Activated naive CD4-positive, alpha-beta T cell treated with anti-CD3 and anti-CD28 coated beads for 36 hours (primary cell): ENCODE data around the gene ARHGAP6. TPM values are rescaled to one million over a fixed set of nuclear protein-coding genes. Genes with fewer than 3 reads are reported as not detected.

Source experiments
- CTCF ChIA-PET: fragments of 350-600 bp; sonication (Branson Sonifier 250); formaldehyde crosslinking; loops from one replicate; lab custom pipeline; 2021; ENCODE audit warnings: antibody characterized with exemption; lab: Charles Lee
- DNase-seq: peaks from one replicate; pipeline ENCODE4 v3.0.0-alpha.2; 2020
- H3K27ac Mint-ChIP-seq: one replicate; pipeline ENCODE4 v1.8.0; 2021; ENCODE audit warnings: mild to moderate bottlenecking, mixed read lengths
- H3K27me3 Mint-ChIP-seq: one replicate; pipeline ENCODE4 v1.8.0; 2021; ENCODE audit warnings: low read depth, mixed read lengths
- H3K36me3 Mint-ChIP-seq: one replicate; pipeline ENCODE4 v1.8.0; 2021; ENCODE audit warnings: low read depth, mixed read lengths
- H3K4me1 Mint-ChIP-seq: one replicate; pipeline ENCODE4 v1.8.0; 2021; ENCODE audit warnings: low read depth, mixed read lengths
- H3K4me3 Mint-ChIP-seq: one replicate; pipeline ENCODE4 v1.8.0; 2021; ENCODE audit warnings: mild to moderate bottlenecking, moderate library complexity, mixed read lengths
- H3K9me3 Mint-ChIP-seq: one replicate; pipeline ENCODE4 v1.8.0; 2021; ENCODE audit warnings: mixed read lengths
- intact Hi-C: fragments of 100-400 bp; cut with micrococcal nuclease; formaldehyde crosslinking; loops from one replicate; pipeline ENCODE4 v1.15.1; 2023
- total RNA-seq, 2 experiments: library from RNA; stranded (reverse); gene quantifications; one replicate each; pipeline ENCODE4 v1.2.3, GENCODE V29; 2021

ARHGAP6 gene
- total RNA-seq, 2 experiments from 2014 or later: not detected

DNA sequence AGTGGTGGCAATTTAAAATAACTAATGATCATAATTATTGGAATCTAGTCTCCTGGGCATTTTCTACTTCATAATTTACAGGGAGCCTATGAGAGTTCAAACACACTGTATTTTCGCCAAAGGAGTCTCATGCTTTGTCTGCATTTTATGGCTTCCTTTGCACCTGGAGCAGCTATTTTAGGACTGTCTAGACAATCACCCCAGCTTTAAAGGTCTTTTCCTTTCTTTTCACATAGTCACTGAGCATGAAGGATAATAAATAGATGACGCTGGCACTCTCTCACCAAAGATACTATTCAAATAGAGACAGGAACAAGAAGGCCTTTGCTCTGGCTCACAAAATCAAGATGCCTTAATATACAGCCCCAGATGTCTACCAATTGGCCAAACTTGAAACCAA, 329.5 kb downstream of the ARHGAP6 start:
- H3K36me3 Mint-ChIP-seq: no peaks in the 10 kb centered on the region
- no peaks in the 10 kb centered on the region for H3K9me3 Mint-ChIP-seq
- no peaks in the 10 kb centered on the region for H3K4me1 Mint-ChIP-seq
- no peak overlapping the region for H3K4me3 Mint-ChIP-seq
- peaks cover 2% of the 10 kb centered on the region for H3K27me3 Mint-ChIP-seq
- DNase-seq: no peak
- intact Hi-C loops: no loop called here
- no peak overlapping the region for H3K27ac Mint-ChIP-seq
- CTCF ChIA-PET: no interaction called here

DNA sequence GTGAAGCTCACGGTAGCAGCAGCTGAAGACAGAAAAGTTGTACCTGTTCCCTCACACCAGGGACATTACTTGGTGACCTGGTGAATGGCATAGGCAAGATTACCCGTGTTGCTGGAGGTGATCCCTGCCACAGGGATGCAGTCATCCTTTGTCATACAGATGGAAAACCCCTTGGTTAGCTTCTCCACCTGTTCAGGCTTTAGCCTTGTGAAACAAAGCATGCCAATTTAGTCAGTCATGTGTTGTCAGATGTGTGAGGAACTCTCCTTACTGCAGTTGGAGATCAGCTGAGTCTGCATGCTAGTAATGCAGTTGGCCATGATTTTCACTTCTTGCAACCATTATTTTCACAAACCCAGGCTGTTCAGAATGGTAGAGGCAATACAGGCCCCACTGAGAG, 331.6 kb downstream of the ARHGAP6 start:
- H3K27ac Mint-ChIP-seq: no peak overlapping the region
- CTCF ChIA-PET: no interaction called here
- H3K9me3 Mint-ChIP-seq: no peaks in the 10 kb centered on the region
- H3K27me3 Mint-ChIP-seq: no peaks in the 10 kb centered on the region
- no peak for DNase-seq
- H3K36me3 Mint-ChIP-seq: no peaks in the 10 kb centered on the region
- intact Hi-C loops: no loop called here
- H3K4me3 Mint-ChIP-seq: no peak overlapping the region
- no peaks in the 10 kb centered on the region for H3K4me1 Mint-ChIP-seq

DNA sequence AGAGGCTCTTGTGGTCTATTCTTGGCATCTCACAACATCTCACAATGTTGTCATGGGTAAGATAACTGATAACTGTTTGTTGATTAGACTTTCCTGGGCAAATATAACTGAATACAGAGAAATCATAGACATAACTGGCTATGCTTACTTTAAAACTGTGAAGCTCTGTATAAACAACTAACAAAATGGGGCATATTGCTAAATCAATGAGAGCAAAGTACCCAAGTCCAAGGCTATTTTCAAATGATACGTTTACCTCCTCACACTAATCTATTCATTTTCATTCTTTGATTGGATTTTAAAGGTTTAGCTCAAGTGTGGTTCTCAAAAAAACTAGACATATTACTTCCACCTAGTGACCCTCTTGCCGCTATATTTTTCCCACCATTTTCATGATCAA, 333.9 kb downstream of the ARHGAP6 start:
- Mint-ChIP-seq H3K27ac (no peak overlapping the region), H3K4me3 (no peak overlapping the region), H3K36me3 (no peaks in the 10 kb centered on the region), H3K4me1 (no peaks in the 10 kb centered on the region), H3K9me3 (no peaks in the 10 kb centered on the region), H3K27me3 (no peaks in the 10 kb centered on the region)
- CTCF ChIA-PET: no interaction called here
- intact Hi-C loops: no loop called here
- no peak for DNase-seq

DNA sequence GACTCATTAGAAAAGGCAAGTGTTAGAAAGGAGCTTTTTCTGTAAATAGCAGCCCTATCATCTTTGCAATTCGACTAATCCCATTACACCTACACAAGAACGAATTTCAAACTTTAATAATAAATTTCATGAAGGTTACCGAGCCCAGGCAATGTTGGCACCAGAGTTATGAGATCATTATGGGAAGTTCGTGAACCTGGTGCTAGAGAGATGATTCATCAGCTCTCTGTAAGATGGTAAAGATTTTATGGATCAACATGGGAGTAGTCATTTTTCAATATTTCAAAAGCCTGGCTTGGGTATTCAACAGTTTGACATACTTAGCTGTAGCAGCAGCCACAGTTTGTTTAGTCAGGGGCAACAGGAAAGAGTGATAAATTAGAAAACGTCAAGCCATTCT, 336.7 kb downstream of the ARHGAP6 start:
- no peak for DNase-seq
- no peaks in the 10 kb centered on the region for H3K27me3 Mint-ChIP-seq
- CTCF ChIA-PET: no interaction called here
- no peaks in the 10 kb centered on the region for H3K36me3 Mint-ChIP-seq
- H3K27ac Mint-ChIP-seq: no peak overlapping the region
- H3K4me1 Mint-ChIP-seq: no peaks in the 10 kb centered on the region
- intact Hi-C loops: no loop called here
- H3K4me3 Mint-ChIP-seq: no peak overlapping the region
- H3K9me3 Mint-ChIP-seq: peaks cover 1% of the 10 kb centered on the region

DNA sequence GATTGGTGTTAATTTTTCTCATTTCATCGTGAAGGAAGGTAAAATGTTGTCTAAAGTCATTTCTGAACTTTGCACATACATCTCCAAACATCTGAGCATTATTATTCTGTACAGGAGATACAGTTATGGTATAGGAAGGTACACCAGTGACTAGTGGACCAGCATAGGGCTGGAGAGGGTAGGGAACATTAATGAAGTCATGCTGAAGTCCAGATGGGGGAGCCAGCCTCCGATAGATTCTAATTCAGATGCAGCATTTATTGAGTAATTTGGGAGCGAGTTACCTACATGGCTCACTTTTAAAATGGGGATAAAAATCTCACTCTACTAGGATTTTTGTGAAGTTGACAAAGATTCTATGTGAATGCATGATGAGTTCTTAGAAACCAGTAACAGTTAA, 337.6 kb downstream of the ARHGAP6 start:
- CTCF ChIA-PET: no interaction called here
- intact Hi-C loops: no loop called here
- Mint-ChIP-seq H3K4me1 (no peaks in the 10 kb centered on the region), H3K4me3 (no peak overlapping the region), H3K36me3 (no peaks in the 10 kb centered on the region), H3K27ac (no peak overlapping the region), H3K27me3 (no peaks in the 10 kb centered on the region), H3K9me3 (peaks cover 3% of the 10 kb centered on the region)
- DNase-seq: no peak

DNA sequence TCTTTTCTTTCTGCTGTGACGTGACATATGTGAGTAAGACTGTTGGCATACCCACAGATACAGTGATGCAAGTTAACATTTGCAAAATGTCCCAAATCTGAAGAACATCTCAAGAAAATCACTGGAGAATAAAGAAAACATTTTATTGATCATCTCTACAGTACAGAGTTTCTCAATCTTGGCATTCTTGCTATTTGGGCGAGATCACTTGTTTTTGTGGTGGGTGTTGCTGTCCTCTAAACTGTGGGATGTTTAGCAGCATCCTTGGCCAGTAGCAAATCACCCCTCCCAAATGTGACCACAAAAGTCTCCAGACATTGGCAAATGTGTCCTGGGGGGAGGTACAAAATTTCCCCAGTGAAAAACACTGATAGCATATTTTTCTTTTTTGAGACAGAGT, 343.7 kb downstream of the ARHGAP6 start:
- peaks cover 3% of the 10 kb centered on the region for H3K9me3 Mint-ChIP-seq
- no peaks in the 10 kb centered on the region for H3K27me3 Mint-ChIP-seq
- no peak overlapping the region for H3K27ac Mint-ChIP-seq
- no peak overlapping the region for H3K4me3 Mint-ChIP-seq
- CTCF ChIA-PET: no interaction called here
- intact Hi-C loops: no loop called here
- H3K36me3 Mint-ChIP-seq: no peaks in the 10 kb centered on the region
- DNase-seq: no peak
- no peaks in the 10 kb centered on the region for H3K4me1 Mint-ChIP-seq

DNA sequence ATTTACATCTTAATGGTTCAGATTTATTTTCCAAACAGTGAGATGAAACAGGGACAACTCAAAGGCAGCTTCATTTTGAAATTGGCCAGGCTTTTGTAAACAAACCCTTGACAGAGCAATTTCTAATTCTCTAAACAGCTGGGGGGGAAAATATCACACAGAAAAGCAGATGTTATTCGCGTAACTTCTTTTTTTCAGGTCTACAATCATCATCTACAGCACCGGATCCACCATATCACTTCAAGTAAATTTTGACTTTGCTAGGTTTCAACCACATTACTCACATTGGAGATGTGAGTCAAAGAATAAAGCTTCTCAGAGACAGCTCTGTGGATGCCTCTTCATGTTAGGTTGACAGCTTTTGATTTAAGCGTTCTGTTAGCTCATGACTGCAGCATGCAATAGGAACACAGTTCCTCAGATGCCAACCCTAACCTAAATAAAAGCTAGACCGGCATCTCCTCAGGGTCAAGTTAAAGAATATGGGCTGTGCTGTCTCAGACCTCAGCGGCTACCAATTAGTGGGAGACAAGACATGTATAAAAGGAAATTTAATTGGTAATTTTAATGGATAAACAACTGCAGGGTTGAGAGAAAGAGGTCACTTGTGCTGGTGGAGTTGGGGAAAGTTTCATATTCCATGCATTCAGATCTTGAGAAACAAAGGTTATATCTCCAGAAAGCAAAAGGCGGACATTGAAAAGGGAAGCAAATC, 345.8 kb downstream of the ARHGAP6 start:
- no peak for DNase-seq
- no peaks in the 10 kb centered on the region for H3K27me3 Mint-ChIP-seq

DNA sequence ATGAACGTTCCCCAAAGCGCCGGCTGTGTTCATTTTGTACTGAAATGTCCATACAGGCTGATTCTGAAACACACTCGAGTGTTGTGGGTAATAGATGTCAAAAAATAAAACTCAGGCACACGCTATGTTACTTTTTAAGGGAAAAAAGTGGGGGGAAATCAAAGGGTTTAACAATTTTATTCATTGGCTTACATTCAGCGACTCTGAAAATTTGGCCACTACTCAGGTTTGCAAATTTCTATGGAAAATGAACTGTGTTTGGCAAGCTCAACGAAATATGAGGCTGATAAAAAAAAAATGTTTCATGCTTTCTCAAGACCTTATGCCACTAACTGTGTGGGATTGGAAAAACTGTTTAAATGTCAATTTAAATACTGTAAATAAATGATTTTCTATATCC, 354.0 kb downstream of the ARHGAP6 start:
- no peak overlapping the region for H3K27ac Mint-ChIP-seq
- intact Hi-C loops: no loop called here
- H3K9me3 Mint-ChIP-seq: no peaks in the 10 kb centered on the region
- no peak overlapping the region for H3K4me3 Mint-ChIP-seq
- H3K4me1 Mint-ChIP-seq: no peaks in the 10 kb centered on the region
- CTCF ChIA-PET: no interaction called here
- H3K27me3 Mint-ChIP-seq: no peaks in the 10 kb centered on the region
- H3K36me3 Mint-ChIP-seq: no peaks in the 10 kb centered on the region
- no peak for DNase-seq

More for the DNA sequence above, 345.8 kb downstream of the ARHGAP6 start:
- intact Hi-C loops: no loop called here
- Mint-ChIP-seq H3K4me3 (no peak overlapping the region), H3K9me3 (peaks cover 3% of the 10 kb centered on the region), H3K27ac (no peak overlapping the region), H3K4me1 (no peaks in the 10 kb centered on the region), H3K36me3 (no peaks in the 10 kb centered on the region)
- CTCF ChIA-PET: no interaction called here

DNA sequence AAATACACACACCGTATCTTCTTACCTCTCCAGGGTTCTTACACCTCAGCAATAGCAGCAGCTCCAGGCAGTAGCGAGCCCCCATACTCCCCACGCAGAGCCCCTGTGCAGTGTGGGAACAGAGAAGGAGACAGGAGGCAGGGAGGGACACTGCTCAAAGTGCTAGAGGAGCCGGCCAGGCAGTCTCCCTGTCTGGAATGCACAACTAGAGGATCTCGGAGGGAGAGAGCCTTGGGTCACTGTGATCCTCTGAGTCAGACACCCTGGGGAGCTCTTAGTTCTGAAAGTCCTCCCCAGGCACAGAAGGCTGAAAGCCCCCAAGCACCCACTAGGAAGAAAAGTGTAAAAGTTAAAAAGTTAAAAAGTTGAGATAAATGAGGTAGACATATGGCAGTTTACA, 356.5 kb downstream of the ARHGAP6 start:
- no peaks in the 10 kb centered on the region for H3K9me3 Mint-ChIP-seq
- H3K36me3 Mint-ChIP-seq: no peaks in the 10 kb centered on the region
- intact Hi-C loops: no loop called here
- DNase-seq: no peak
- H3K4me1 Mint-ChIP-seq: no peaks in the 10 kb centered on the region
- H3K4me3 Mint-ChIP-seq: no peak overlapping the region
- H3K27ac Mint-ChIP-seq: no peak overlapping the region
- H3K27me3 Mint-ChIP-seq: no peaks in the 10 kb centered on the region
- CTCF ChIA-PET: no interaction called here

DNA sequence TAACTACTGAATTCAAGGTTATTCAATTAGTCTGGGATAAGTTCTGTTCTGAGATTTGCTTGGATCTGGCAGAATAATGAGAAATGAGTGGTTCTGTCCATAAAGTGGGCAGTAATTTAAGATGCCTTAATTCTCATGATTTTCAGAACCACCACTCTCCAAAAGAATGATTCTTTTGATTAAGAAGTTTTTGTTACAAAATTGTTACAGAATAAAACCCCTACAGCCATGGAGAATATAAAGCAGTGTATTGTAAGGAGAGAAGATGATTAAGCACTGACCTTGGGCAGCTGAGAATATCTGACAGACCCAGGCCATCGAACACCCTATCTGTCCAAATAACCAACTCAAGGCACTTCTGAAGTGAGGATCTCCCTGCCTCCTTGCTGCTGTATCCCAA, 360.1 kb downstream of the ARHGAP6 start:
- intact Hi-C loops: no loop called here
- Mint-ChIP-seq H3K9me3 (no peaks in the 10 kb centered on the region), H3K36me3 (no peaks in the 10 kb centered on the region), H3K4me1 (no peaks in the 10 kb centered on the region), H3K4me3 (no peak overlapping the region), H3K27me3 (no peaks in the 10 kb centered on the region), H3K27ac (no peak overlapping the region)
- no peak for DNase-seq
- CTCF ChIA-PET: no interaction called here

DNA sequence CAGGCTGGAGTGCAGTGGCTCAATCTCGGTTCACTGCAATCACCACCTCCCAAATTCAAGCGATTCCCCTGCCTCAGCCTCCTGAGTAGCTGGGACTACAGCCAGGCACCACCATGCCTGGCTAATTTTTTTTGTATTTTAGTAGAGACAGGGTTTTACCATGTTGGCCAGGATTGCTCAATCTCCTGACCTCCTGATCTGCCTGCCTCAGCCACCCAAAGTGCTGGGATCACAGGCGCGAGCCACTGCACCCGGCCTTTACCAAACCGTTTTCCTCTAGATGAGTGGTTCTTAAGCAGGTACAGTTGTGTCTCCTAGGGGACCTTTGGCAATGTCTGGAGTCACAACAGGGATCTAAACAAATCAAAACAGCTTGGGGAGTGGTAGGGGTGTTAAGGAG, 360.9 kb downstream of the ARHGAP6 start:
- H3K36me3 Mint-ChIP-seq: no peaks in the 10 kb centered on the region
- DNase-seq: no peak
- no peaks in the 10 kb centered on the region for H3K27me3 Mint-ChIP-seq
- H3K4me3 Mint-ChIP-seq: no peak overlapping the region
- H3K27ac Mint-ChIP-seq: no peak overlapping the region
- CTCF ChIA-PET: no interaction called here
- intact Hi-C loops: no loop called here
- no peaks in the 10 kb centered on the region for H3K9me3 Mint-ChIP-seq
- H3K4me1 Mint-ChIP-seq: no peaks in the 10 kb centered on the region

DNA sequence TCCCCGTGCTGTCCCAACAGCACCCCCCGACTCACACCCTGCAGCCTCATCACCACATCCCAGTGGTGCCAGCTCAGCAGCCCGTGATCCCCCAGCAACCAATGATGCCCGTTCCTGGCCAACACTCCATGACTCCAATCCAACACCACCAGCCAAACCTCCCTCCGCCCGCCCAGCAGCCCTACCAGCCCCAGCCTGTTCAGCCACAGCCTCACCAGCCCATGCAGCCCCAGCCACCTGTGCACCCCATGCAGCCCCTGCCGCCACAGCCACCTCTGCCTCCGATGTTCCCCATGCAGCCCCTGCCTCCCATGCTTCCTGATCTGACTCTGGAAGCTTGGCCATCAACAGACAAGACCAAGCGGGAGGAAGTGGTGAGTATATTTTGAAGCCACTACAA, 367.1 kb downstream of the ARHGAP6 start:
- Mint-ChIP-seq H3K27ac (no peak overlapping the region), H3K4me3 (no peak overlapping the region), H3K4me1 (no peaks in the 10 kb centered on the region), H3K36me3 (no peaks in the 10 kb centered on the region), H3K9me3 (no peaks in the 10 kb centered on the region), H3K27me3 (no peaks in the 10 kb centered on the region)
- intact Hi-C loops: no loop called here
- DNase-seq: no peak
- CTCF ChIA-PET: no interaction called here

DNA sequence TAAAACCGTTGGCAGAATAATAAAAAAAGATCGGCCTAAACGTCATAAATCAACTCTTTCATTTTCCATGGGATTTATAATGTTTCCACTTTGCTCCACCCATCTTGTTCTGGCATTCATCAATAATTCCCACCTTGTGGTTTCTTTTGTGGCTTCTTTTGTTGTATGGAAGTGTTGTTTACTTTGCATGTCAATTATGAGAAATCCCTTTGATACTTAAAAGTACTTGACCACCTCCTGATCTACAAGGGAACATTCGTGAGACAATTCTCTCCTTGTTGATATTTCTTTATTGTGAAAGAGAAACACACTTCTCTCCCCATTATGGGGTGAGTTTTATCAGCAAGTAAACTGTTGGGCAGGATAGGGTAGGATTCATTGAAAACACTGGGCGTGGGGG, 369.7 kb downstream of the ARHGAP6 start:
- Mint-ChIP-seq H3K27me3 (no peaks in the 10 kb centered on the region), H3K4me3 (no peak overlapping the region), H3K9me3 (no peaks in the 10 kb centered on the region), H3K4me1 (no peaks in the 10 kb centered on the region), H3K36me3 (no peaks in the 10 kb centered on the region), H3K27ac (no peak overlapping the region)
- intact Hi-C loops: no loop called here
- no peak for DNase-seq
- CTCF ChIA-PET: no interaction called here
